Cardiac fibroblast (primary cell): ENCODE results near the gene C1orf74.

Experiments
- DNase-seq, 2 donors: peaks; one replicate each; pipeline versions ENCODE4 v3.0.0 to v3.0.0-alpha.2; 2010; ENCODE audit warnings: low read depth in 2 of 2
- H3K4me3 ChIP-seq, 2 donors: replicated peaks in 1 of 2; 1 replicate in 1 of 2; 2 replicates in 1 of 2; pipeline ENCODE4 v1.5.1; 2011; ENCODE audit warnings: low read depth in 2 of 2, low read length in 2 of 2, mild to moderate bottlenecking in 2 of 2, moderate library complexity in 1 of 2
- CTCF ChIP-seq: IDR thresholded peaks from one replicate; pipeline ENCODE4 v1.5.1; 2011; ENCODE audit warnings: low read depth, mild to moderate bottlenecking, low read length, inconsistent platforms

The C1orf74 gene

GRCh38 chr1:209748620-209749019, 35.7 kb downstream of the C1orf74 start:
- H3K4me3 ChIP-seq = no peak overlapping the region
- TF ChIP-seq CTCF = no peak
- DNase-seq = no peak

- peak overlapping the region; percentile 6 to 22 for H3K4me3 ChIP-seq
- TF ChIP-seq CTCF = peak; percentile 78
- DNase-seq = peak; percentile 96 to 97
Observed at GRCh38 chr1:209747580-209748262, 36.6 kb downstream of the C1orf74 start.

GRCh38 chr1:209746451-209747165, 37.8 kb downstream of the C1orf74 start:
- no peak for TF ChIP-seq CTCF
- no peak overlapping the region for H3K4me3 ChIP-seq
- peak; percentile 30 to 50 for DNase-seq

- TF ChIP-seq CTCF = no peak
- peak; percentile 77 to 95 for DNase-seq
- no peak overlapping the region for H3K4me3 ChIP-seq
Observed at GRCh38 chr1:209743145-209743482, 41.2 kb downstream of the C1orf74 start.

- peak; percentile 76 to 89 for DNase-seq
- H3K4me3 ChIP-seq = no peak overlapping the region
- no peak for TF ChIP-seq CTCF
Observed at GRCh38 chr1:209742409-209743144, 41.8 kb downstream of the C1orf74 start.

- no peak overlapping the region for H3K4me3 ChIP-seq
Observed at GRCh38 chr1:209741889-209742288, 42.5 kb downstream of the C1orf74 start.

More at GRCh38 chr1:209741889-209742288, 42.5 kb downstream of the C1orf74 start:
- TF ChIP-seq CTCF = no peak
- no peak for DNase-seq
